ENCODE measurements around the gene TTC21A.

GRCh38 chr3:39134305-39134704 lies 26.8 kb downstream of the TTC21A start:
- TF ChIP-seq CTCF (IDR thresholded peaks at IDR 0.05; ENCODE audit: insufficient read depth, low read depth, low read length) = no peak
- no peak for TF ChIP-seq EZH2 (IDR thresholded peaks at IDR 0.05; ENCODE audit: insufficient read depth, low read length)

Measured in astrocyte (in vitro differentiated cells and primary cell).